Measurements from ENCODE around the gene CD81. TPM values are rescaled to one million over a fixed set of nuclear protein-coding genes. Genes with fewer than 3 reads are reported as not detected.
"Not testable (repeated sequence)": the region's sequence is repeated elsewhere in the genome, so short reads cannot be mapped to it uniquely, and the experiment has no call there.

Gene CD81
- total and polyA plus RNA-seq, 4 donors, result 412 to 708 (median 642) TPM

- ATAC-seq (ENCODE audit: insufficient read depth, low FRiP score), result no peak
- Histone ChIP-seq H3K4me3 (no peak overlapping the region), H3K27me3 (ENCODE audit: control insufficient read depth in 3 of 3, insufficient read depth in 3 of 3, low read length in 2 of 3) (no peaks in the 10 kb centered on the region), H3K4me1 (ENCODE audit: control insufficient read depth in 5 of 5, insufficient read depth in 5 of 5, low read length in 5 of 5) (no peaks in the 10 kb centered on the region), H3K36me3 (ENCODE audit: control insufficient read depth in 4 of 4, insufficient read depth in 4 of 4, low read length in 4 of 4) (no peaks in the 10 kb centered on the region), H3K9ac (ENCODE audit: insufficient read depth in 1 of 2, low read length in 2 of 2) (no peak overlapping the region), H3K9me3 (ENCODE audit: control insufficient read depth in 4 of 4, insufficient read depth in 3 of 4, low read length in 3 of 4) (no peaks in the 10 kb centered on the region), H3K27ac (ENCODE audit: low read depth in 1 of 2, low read length in 1 of 2) (no peak overlapping the region)
- no peak for DNase-seq
- TF ChIP-seq CTCF (IDR thresholded peaks at IDR 0.05; ENCODE audit: control extremely low read depth, extremely low read depth), result no peak
- 91 to 94% methylated on average over 15 of the region's 15 CpGs for WGBS, 2 donors
Measured at GRCh38 chr11:2328656-2329354, 48.3 kb upstream of the CD81 start.

DNA sequence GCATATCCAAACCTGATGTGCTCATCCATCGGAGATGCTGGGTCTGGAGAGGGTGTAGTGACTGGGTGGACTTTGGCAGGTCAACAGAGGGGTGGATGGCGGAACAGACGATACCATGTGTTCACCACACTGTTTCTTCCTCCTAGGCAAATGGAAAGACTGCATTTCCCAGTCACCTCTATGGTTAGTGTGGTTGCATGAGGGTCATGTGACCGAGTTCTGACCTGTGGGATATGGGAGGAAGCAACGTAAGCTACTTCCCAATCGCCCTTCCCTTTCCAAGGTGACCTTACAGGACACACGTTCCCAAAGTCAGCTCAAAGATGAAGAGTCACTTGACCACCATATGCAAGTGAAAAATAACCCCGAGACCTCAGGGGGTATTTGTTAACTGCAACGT lies 47.6 kb upstream of the CD81 start:
- H3K27me3 ChIP-seq (ENCODE audit: control insufficient read depth in 3 of 3, insufficient read depth in 3 of 3, low read length in 2 of 3), result no peaks in the 10 kb centered on the region
- no peak for TF ChIP-seq CTCF (IDR thresholded peaks at IDR 0.05; ENCODE audit: control extremely low read depth, extremely low read depth)
- H3K27ac ChIP-seq (ENCODE audit: low read depth in 1 of 2, low read length in 1 of 2), result no peak overlapping the region
- H3K36me3 ChIP-seq (ENCODE audit: control insufficient read depth in 4 of 4, insufficient read depth in 4 of 4, low read length in 4 of 4), result no peaks in the 10 kb centered on the region
- DNase-seq, result no peak
- H3K9ac ChIP-seq (ENCODE audit: insufficient read depth in 1 of 2, low read length in 2 of 2), result no peak overlapping the region
- no peak for ATAC-seq (ENCODE audit: insufficient read depth, low FRiP score)
- WGBS, 2 donors, result 92 to 94% methylated on average over 9 of the region's 9 CpGs
- no peaks in the 10 kb centered on the region for H3K9me3 ChIP-seq (ENCODE audit: control insufficient read depth in 4 of 4, insufficient read depth in 3 of 4, low read length in 3 of 4)
- no peak overlapping the region for H3K4me3 ChIP-seq
- no peaks in the 10 kb centered on the region for H3K4me1 ChIP-seq (ENCODE audit: control insufficient read depth in 5 of 5, insufficient read depth in 5 of 5, low read length in 5 of 5)

GRCh38 chr11:2330696-2331095 lies 46.4 kb upstream of the CD81 start:
- Histone ChIP-seq H3K36me3 (ENCODE audit: control insufficient read depth in 4 of 4, insufficient read depth in 4 of 4, low read length in 4 of 4) (no peaks in the 10 kb centered on the region), H3K4me1 (ENCODE audit: control insufficient read depth in 5 of 5, insufficient read depth in 5 of 5, low read length in 5 of 5) (no peaks in the 10 kb centered on the region), H3K9me3 (ENCODE audit: control insufficient read depth in 4 of 4, insufficient read depth in 3 of 4, low read length in 3 of 4) (no peaks in the 10 kb centered on the region), H3K4me3 (no peak overlapping the region), H3K27me3 (ENCODE audit: control insufficient read depth in 3 of 3, insufficient read depth in 3 of 3, low read length in 2 of 3) (no peaks in the 10 kb centered on the region), H3K27ac (ENCODE audit: low read depth in 1 of 2, low read length in 1 of 2) (no peak overlapping the region), H3K9ac (ENCODE audit: insufficient read depth in 1 of 2, low read length in 2 of 2) (no peak overlapping the region)
- no peak for TF ChIP-seq CTCF (IDR thresholded peaks at IDR 0.05; ENCODE audit: control extremely low read depth, extremely low read depth)
- WGBS, 2 donors, result 93 to 96% methylated on average over 6 of the region's 6 CpGs
- ATAC-seq (ENCODE audit: insufficient read depth, low FRiP score) (no peak), DNase-seq (no peak)

DNA sequence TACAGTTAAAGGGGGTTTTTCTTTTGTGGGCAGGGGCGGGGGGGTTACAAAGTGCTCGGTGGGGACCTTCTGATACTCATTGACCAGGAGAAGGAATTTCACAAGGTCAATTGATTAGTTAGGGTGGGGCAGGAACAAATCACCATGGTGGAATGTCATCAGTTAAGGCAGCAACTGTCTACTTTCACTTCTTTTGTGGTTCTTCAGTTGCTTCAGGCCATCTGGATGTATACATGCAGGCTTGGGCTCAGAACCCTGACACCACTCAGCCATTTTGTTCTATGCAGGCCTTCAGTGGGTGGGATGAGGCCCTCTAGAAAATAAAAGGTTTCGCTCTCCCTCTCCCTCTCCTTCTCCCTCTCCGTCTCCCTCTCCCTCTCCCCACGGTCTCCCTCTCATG lies 45.7 kb upstream of the CD81 start:
- no peak for TF ChIP-seq CTCF (IDR thresholded peaks at IDR 0.05; ENCODE audit: control extremely low read depth, extremely low read depth)
- Histone ChIP-seq H3K36me3 (ENCODE audit: control insufficient read depth in 4 of 4, insufficient read depth in 4 of 4, low read length in 4 of 4) (no peaks in the 10 kb centered on the region), H3K4me1 (ENCODE audit: control insufficient read depth in 5 of 5, insufficient read depth in 5 of 5, low read length in 5 of 5) (no peaks in the 10 kb centered on the region), H3K9ac (ENCODE audit: insufficient read depth in 1 of 2, low read length in 2 of 2) (no peak overlapping the region), H3K4me3 (no peak overlapping the region), H3K27ac (ENCODE audit: low read depth in 1 of 2, low read length in 1 of 2) (no peak overlapping the region), H3K27me3 (ENCODE audit: control insufficient read depth in 3 of 3, insufficient read depth in 3 of 3, low read length in 2 of 3) (no peaks in the 10 kb centered on the region), H3K9me3 (ENCODE audit: control insufficient read depth in 4 of 4, insufficient read depth in 3 of 4, low read length in 3 of 4) (no peaks in the 10 kb centered on the region)
- WGBS, 2 donors, result 95 to 96% methylated on average over 5 of the region's 5 CpGs
- no peak for ATAC-seq (ENCODE audit: insufficient read depth, low FRiP score)
- no peak for DNase-seq

DNA sequence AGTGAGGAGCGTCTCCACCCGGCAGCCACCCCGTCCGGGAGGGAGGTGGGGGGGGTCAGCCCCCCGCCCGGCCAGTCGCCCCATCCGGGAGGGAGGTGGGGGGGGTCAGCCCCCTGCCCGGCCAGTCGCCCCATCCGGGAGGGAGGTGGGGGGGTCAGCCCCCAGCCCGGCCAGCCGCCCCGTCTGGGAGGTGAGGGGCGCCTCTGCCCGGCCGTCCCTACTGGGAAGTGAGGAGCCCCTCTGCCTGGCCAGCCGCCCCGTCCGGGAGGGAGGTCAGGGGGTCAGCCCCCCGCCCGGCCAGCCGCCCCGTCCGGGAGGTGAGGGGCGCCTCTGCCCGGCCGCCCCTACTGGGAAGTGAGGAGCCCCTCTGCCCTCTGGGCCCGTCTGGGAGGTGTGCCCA lies 44.5 kb upstream of the CD81 start:
- H3K36me3 ChIP-seq (ENCODE audit: control insufficient read depth in 4 of 4, insufficient read depth in 4 of 4, low read length in 4 of 4); H3K9ac ChIP-seq (ENCODE audit: insufficient read depth in 1 of 2, low read length in 2 of 2); H3K9me3 ChIP-seq (ENCODE audit: control insufficient read depth in 4 of 4, insufficient read depth in 3 of 4, low read length in 3 of 4); H3K4me3 ChIP-seq; H3K27me3 ChIP-seq (ENCODE audit: control insufficient read depth in 3 of 3, insufficient read depth in 3 of 3, low read length in 2 of 3); H3K27ac ChIP-seq (ENCODE audit: low read depth in 1 of 2, low read length in 1 of 2); H3K4me1 ChIP-seq (ENCODE audit: control insufficient read depth in 5 of 5, insufficient read depth in 5 of 5, low read length in 5 of 5); ATAC-seq (ENCODE audit: insufficient read depth, low FRiP score); DNase-seq: not testable (repeated sequence)
- 89 to 100% methylated on average over 1 to 24 of the region's 29 CpGs for WGBS, 2 donors

All from lung (tissue), 12 donors.